Activated naive CD4-positive, alpha-beta T cell (primary cell): ENCODE results near the gene RNF32.
"Not testable (repeated sequence)": the region's sequence is repeated elsewhere in the genome, so short reads cannot be mapped to it uniquely, and the experiment has no call there.

Source experiments
- DNase-seq, 4 experiments: peaks; one replicate each; lab custom pipeline; 2025; lab: John Stamatoyannopoulos, UW

RNF32 gene

DNA sequence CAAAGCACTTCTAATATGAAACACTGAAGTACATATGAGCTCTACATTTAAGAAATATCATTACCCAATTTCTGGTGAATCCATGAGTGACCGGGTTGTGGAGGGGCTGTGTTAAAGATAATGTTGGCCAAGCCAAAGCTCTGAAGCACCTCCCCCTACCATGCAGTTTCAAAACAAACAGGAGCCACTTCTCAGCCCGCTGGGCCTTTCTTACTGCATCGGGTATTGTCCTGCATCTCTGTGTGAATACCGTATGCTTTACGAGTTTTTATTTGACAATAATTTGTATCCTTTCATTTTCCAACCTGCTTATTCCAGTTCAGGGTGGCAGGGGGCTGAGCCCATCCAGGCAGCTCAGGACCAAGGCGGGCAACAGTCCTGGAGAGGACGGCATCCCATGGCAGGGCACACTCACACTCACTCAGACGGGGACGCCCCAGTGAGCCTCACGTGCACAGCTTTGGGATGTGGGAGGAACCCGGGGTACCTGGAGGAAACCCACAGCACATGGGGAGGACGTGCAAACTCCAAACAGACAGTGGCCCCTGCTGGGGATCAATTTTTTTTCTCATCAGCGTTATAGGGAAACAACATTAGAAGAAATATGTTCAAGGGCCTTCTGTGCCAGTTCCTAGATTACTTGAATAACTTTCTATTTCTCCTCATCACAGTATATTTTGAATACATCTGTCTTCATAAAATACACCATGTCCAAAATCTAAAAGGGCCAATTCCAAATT lies 1.9 kb downstream of the RNF32 start:
- DNase-seq, result no peak

DNA sequence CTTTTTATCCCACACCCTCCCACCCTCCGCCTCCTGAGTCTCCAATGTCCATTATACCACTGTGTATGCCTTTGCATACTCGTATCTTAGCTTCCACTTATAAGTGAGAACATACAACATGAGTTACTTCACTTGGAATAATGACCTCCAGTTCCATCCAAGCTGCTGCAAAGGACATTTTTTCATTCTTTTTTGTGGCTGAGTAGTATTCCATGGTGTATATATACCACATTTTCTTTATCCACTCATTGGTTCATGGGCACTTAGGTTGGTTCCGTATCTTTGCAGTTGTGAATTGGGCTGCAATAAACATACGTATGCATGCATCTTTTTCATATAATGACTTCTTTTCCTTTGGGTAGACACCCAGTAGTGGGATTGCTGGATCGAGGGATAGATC lies 6.8 kb downstream of the RNF32 start:
- not testable (repeated sequence) for DNase-seq

DNA sequence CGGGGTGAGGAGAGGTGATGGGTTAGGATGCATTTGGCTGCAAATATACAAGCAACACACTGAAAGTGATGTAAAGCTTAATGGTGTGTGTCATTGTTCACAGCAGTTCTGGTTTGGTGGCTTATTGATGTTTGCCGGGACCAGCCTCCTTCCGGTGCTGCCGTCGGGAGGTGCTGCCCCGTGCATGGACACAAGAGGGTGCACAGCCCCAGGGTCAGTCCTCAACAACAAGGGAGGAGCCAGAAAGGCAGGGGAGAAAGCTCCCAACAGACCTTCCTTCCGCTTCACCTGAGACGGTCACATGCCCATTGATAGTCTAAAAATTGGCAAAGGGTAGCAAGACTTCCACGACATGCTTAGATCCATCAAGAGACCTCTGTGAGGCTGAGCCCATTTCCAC lies 9.5 kb downstream of the RNF32 start:
- DNase-seq, result no peak

DNA sequence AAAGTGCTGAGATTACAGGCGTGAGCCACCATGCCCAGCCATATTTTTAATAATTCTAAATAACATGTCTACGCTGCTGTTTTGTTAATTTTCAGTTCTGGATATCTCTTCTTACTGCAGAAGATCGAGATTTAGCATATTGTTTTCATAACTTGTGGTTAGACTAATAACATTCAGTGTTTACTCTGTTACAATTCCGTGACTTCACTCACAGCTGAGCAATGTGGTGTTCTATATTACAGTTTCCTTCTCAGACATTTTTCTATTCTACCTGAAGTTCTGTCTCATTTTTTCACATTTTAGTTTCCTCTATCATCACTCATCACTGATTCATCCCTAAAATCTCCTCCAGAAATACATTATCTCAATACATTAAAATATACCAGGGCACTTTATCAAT lies 10.9 kb downstream of the RNF32 start:
- no peak for DNase-seq

DNA sequence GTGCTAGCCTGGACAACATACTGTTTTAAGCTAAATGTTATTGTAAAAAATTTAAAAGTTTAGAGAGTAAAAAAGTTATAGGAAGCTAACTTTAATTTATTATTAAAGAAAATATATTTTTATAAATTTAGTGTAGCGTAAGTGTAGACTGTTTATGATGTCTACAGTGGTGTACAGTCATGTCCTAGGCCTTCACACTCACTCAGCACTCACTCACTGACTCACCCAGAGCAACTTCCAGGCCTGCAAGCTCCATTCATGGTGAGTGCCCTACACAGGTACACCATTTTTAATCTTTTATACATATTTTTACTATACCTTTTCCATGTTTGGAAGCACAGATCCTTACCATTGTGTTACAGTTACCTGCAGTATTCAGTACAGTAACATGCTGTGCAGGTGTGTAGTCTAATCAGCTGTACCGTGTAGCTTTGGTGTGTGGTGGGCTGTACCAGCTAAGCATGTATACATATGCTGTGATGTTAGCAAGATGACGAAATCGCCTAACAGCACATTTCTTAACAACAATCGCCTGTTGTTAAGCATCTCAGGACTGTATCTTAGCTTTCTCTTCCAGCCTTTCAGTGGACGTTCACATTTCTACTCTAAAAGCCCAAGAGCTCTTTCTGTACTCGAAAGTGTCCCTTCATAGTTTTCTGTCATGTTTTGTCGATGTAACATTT lies 12.5 kb downstream of the RNF32 start:
- DNase-seq, result no peak

DNA sequence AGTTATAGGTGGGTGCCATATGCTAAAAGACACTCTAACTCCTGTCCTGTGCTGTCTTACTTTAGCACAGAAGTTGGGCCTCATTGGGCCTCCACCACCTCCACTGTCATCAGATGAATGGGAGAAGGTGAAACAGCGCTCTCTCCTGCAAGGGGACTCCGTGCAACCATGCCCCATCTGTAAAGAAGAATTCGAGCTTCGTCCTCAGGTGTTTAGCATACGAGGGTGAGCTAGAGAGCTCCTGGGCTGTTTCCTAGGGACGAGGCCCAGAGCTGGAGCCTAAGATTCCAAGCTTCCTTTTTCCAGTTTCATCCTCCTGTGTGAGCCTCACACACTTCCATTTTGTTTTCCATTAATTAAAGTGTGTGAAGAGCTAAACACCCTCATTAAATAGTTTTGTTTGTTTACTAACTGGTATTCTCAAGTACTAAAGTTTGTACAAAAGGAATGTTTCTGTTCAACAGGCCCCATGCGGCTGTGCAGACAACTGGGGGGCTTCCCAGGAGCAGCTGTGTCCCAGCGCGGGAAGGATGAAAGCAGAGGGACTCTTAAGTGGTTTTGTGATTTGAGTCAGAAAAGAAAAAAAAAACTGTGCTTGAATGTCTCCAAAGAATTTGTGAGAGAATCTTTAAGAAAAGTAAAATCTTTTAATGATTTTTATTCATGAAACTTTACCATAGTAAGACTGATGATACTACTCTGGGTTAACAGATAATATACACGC lies 14.1 kb downstream of the RNF32 start:
- DNase-seq, result no peak

DNA sequence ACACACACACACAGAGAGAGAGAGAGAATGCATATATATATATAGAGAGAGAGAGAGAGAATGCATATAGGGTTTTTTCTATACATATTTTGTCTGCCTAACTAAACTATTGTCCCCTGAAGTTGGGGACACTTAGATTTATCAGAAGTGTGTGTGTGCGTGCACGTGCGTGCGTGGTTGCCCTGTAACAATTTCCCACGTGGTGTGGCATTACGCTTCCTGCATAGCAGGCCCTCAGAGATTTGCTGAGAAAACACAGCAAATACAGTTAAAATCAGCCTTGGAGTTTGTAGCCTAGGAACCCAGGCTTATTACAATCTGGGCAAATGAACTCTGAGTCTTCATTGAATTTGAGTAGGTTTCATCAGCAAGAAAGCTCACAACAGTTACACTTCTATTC lies 14.7 kb downstream of the RNF32 start:
- no peak for DNase-seq

DNA sequence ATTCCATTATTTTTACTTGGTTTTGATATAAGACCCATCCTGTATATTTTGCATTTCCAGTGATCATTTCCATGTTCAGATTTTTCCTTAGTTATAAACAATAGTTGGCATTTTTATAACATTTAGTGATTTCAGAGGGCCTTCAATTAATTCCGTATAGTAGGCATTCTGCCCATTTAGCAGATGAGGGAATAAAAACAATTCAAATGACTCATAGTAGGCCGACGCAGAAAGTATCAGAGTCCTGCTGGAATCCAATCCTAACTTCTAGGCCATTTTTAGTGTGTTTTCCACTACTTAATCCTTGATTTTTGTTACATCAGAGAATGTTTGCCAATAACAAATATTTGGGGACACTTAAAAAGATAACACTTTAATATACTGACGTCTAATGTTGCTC lies 15.4 kb downstream of the RNF32 start:
- DNase-seq, result no peak

DNA sequence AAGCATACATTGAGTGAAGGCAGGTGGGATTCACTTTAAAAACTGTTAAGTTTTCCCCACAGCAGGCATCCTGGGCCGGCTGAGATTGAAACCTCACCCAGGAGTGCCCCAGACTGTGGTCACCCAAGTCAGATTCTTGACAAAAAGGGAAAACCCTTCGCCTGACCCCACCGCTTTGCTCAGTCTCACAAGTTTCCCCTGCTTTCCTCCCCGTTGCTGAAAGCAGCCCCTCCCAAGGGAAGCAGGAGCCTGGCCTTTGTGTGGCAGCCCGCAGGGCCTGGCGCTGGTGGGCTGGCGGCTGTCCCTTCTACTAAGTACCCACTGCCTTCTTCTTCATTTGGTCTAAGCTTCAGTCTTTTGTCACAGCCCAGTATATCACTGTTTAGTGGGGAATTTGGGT lies 16.0 kb downstream of the RNF32 start:
- no peak for DNase-seq

DNA sequence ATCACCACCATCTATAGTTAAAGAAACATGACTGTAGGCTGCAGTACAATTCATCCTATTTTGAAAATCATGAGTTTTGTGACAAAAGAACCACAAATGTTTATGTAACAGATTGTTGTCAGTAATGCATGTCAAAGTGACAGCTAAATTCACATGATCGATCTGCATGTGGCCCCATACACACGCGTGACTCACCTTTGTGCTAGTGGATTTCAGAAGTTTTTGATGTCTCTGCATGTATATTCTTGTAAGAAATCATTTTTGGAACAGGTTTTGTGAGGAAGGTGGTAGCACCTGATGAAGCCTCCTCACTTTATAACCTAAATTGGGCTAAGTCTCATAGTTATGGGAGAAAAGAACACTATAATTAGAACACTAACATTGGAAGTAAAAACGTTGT lies 17.1 kb downstream of the RNF32 start:
- no peak for DNase-seq

DNA sequence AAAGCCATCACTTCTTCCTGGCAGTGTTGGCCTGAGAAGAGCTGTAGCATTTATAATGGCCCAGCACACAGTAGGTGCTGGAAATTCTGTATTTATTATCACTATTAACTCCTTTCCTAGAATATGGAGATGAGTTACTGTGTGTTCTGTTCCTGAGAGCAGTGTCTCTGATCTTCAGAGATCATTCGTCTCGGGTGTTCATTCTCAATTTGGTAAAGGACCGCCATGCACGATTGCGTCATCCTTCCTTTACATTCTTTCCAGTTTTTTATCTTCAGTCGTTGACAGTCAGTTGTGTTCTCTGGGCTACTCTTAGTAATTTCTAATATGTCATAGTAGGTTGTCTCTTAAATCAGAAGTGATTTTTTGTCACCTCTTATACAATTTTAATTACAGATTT lies 18.6 kb downstream of the RNF32 start:
- no peak for DNase-seq

DNA sequence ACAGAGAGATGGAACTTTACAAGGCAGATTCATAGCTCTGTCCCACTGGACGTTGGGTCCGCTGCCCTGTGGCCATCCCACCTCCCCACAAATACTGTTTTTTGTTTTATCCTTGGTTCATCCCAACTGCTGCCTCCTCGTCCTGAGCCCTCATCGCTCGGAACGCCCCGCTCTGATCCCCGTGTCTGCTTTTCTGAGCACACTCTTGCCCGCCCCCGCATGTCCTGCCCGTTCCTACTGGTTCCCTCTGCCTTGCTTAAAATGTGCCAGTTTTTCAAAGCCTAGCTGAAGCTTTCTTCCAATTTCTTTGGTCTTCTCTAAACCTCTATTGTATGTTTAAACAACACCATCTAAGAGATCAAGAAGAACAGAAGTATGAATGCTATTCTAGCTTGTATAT lies 19.4 kb downstream of the RNF32 start:
- DNase-seq, result no peak

DNA sequence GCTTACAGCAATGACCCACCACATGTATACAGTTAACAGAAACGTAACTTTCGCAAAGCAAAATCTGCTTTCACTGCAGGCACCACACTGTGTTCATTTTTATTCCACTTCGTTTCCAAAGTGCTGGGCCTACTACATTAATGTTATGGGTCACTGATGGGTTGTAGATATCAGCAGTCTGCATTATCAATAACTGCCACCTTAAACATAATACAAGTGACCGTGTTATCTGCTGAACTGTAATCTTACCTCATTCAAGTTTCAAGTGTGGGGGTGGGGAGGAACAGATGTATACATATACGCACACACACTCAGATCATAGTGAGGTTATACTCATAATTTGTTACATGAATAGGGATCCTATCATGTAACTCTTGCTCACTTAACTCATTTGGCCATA lies 21.1 kb downstream of the RNF32 start:
- DNase-seq, result no peak

DNA sequence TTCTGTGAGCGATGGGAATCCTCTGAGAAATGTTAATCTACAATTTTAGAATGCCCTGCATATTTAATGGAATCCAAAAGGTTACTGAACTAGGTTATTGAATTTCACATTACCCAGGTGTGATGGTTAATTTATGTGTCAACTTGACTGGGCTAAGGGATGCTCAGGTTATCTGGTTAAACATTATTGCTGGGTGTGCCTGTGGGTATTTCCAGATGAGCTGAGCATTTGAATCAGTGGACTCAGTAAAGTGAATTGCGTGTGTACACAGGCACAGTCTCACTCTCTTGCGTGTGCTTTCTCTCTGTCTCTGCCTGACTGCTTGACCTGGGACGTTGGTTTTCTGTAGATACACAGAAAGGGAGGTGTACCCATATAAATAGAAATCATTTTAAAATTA lies 21.7 kb downstream of the RNF32 start:
- DNase-seq, result no peak

DNA sequence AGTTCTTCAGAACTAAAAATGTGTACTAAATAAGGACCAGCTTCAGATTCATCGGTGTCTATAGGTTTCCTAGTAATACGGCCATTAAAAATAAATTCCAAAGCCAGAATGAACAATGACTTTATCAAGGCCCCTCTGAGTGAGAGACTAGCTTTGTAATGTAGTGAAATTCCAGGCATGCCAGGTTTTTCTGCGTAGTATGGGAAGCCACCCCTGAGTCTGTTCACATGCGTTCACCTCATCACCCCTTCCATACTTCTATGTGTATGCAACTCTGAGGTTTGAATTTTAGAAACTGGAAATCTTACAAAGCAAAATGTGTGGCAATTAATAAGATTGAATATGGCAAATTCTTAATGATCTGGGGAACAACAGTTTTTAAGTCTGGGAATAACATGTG lies 24.5 kb downstream of the RNF32 start:
- DNase-seq, result no peak

DNA sequence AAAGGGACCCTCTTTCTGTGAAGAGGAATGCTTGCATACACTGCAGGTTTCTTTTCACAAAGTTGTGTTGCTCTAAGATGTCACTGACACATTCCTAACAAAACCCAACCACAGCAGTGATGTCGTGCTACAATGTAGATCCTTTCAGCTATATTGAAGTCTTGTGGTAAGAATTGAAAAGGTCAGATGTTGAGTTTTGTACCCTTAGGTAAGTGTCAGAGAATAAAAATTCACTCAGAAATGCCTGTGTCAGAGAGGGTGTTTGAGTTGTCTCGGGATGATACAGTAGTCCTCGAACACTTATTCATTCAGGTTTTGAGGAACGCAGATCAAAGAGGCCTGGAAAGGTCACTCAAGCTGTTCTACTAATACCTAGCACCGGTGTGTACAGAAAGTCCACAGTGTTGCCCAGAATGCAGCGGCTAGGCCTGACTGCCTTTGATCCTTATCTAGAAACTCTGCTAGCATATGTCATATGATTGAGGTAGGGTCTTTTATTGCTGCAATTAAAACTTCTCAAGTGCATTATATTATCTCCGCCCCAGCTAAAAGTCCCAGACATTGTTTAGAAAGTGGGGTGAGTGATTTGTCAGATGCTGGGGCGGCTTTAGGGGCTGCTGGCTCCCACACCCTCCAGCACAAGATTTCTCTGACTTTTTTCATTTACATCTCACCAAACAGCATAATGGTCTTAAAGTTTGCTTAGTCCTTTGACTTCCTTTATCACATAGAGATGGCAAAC lies 26.0 kb downstream of the RNF32 start:
- no peak for DNase-seq

DNA sequence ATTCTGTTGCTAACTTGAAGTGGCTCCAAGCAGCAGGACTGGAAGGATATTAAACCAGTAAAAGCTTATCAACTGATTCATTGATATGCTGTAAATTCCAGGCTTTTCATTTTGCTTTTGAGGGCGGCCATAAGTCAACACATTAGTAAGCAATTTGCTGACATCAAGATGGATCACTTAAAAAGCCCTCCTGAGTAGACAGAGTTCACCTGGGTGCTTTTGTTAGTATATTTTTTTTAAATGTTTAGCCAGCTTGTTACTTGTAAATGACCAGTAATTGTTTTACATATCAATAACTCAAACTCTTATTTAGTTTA lies 26.5 kb downstream of the RNF32 start:
- no peak for DNase-seq

DNA sequence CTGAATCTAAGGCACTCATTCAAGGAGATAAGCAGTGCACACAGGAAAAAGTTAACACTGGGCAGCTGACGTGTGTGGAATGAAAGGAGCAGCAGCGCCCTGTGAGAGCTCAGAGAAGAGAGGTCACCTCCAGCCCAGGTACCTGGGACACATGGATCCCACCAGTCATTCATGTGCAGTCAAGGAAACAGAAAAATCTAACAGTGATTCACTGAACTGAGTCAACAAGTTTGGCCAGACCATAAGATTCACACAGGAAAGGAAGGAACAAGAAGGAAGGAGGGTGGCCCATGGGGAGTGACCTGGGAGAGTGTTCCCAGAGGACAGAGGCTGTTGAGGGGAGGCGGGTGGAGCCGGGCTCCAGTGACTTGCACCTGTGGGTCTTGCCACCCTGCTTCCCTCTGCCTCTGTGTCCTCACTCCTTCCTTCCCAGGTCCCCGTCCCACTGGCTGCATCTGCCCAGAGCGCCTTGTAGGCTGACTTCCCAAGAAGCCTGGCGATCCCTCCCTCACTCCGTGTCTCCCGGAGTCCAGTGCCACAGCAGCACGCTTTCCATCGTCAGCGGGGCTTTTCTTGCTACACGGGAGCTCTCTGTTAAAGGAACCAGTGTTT lies 27.7 kb downstream of the RNF32 start:
- no peak for DNase-seq

DNA sequence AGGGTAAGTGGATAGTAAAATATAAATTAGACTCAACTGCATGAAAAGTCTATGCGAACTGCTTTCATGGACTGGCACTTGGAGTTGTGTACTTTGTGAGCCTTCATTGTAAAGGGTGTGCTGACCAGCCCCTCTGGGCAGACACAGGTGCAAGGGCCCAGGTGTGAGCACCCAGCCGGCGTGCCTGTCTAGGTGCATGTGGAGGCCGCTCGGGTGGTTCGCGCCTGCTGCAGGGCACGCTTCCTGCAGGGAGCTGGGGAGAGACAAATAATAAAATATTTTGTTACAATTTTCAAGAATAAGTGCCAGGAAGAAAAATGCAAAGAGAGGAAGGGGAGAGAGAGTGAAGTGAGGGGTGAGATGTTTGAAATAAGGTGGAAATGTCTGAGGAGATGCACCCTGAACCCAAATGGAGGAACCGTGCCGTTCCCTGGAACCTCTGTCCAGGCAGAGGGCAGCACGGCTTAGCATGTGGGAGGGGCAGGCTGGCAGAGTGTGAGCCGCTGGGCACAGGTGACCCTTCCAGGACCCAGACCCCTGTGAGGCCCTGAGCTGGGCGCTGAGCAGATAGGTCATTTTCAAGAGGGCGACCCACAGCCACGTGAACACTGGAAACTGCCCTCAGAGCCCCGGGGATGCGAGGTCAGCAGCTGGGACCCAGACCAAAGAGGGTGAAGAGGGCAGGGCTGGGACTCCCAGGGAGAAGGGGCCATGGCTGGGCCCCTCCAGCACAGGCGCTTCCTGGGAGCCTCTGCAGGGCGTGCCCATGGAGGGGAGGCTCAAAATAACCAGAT lies 28.7 kb downstream of the RNF32 start:
- DNase-seq, result no peak

DNA sequence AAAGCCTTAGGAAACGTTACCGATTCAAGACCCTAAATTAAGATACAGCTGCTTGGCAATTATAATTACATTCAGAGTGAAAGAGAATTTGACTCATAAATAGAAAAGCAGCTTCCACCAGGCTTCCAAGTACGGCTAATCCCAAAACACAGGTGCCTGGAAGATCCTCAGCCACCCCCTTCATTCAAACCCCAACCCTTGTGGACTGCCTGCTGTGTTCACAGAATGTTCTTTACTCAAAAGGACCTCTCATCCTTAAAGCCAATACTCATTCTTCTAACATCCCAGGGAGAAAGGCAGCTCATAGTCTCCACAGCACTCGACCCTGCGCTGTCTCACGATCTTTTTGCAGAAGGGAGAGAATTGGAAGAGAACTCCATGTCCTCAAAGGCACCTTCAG lies 32.9 kb downstream of the RNF32 start:
- no peak for DNase-seq

DNA sequence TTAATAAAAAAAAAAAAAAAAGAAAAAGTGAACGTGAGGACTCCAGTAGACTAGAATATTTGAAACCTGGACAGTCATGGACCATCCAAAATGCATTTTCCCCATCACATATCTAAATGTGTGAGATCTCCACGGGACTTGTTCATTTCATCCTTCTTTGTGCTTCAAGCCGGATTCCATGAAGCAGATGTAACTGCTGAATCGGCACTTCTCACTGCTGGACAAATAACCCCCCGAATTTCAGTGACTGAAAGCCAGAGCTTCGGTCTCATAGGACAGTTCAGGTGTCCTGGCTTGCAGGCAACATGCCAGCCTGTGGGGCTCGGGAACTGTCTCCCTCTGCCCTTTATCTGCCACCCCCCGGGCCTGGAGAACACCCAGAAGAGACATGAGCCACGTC lies 33.3 kb downstream of the RNF32 start:
- no peak for DNase-seq

DNA sequence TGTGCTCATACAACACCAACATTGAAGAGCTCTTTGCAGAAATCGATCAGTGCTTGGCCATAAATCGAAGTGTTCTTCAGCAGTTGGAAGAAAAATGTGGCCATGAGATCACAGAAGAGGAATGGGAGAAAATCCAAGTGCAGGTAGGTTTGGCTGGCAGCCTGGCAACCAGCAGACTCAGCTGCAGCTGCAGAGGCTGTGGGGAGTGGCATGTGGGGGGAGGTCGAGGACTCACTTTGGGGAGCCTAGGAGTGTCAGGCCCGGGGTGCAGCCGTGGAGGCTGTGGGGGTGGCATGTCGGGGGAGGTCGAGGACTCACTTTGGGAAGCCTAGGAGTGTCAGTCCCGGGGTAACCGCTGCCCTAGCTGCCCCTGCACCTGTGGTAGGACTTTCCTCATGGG lies 35.1 kb downstream of the RNF32 start:
- no peak for DNase-seq
